GM21447 (cell line): ENCODE measurements around the gene POLR3H.
"Not testable (repeated sequence)": the region's sequence is repeated elsewhere in the genome, so short reads cannot be mapped to it uniquely, and the experiment has no call there.

Experiments
- ATAC-seq: cut with Tn5 transposase; IDR thresholded peaks from one replicate; pipeline ENCODE4 v1.9.1; 2021; ENCODE audit not compliant: unreplicated experiment

The POLR3H gene

GRCh38 chr22:41543854-41544670, at the start of gene POLR3H:
TSS of gene POLR3H (minus strand) at chr22:41544470. CDS start at chr22:41544101, 369 bp downstream.
- ATAC-seq, result peak; percentile 92

- ATAC-seq, result not testable (repeated sequence)
These were observed 49.2 kb upstream of the POLR3H start for GRCh38 chr22:41593336-41593960.

GRCh38 chr22:41589391-41590241, 45.3 kb upstream of the POLR3H start, which contains the start of gene PMM1:
TSS of gene PMM1 (minus strand) at chr22:41589840. CDS start at chr22:41589805, 35 bp downstream.
- ATAC-seq, result peak; percentile 90

GRCh38 chr22:41587347-41587723, 43.1 kb upstream of the POLR3H start:
- no peak for ATAC-seq

- ATAC-seq, result no peak
These were observed 41.6 kb upstream of the POLR3H start for GRCh38 chr22:41585898-41586297.

- no peak for ATAC-seq
These were observed 40.6 kb upstream of the POLR3H start for GRCh38 chr22:41584881-41585280.

- no peak for ATAC-seq
These were observed 38.4 kb upstream of the POLR3H start for GRCh38 chr22:41582694-41583093.

GRCh38 chr22:41579997-41580355, 35.7 kb upstream of the POLR3H start:
- no peak for ATAC-seq

GRCh38 chr22:41579297-41579996, 35.2 kb upstream of the POLR3H start:
- no peak for ATAC-seq

GRCh38 chr22:41578818-41579217, 34.5 kb upstream of the POLR3H start:
- no peak for ATAC-seq

- ATAC-seq, result no peak
These were observed 33.8 kb upstream of the POLR3H start for GRCh38 chr22:41578114-41578513.

- ATAC-seq, result no peak
These were observed 32.6 kb upstream of the POLR3H start for GRCh38 chr22:41576877-41577276.

GRCh38 chr22:41575533-41575932, 31.3 kb upstream of the POLR3H start:
- no peak for ATAC-seq

- ATAC-seq, result no peak
These were observed 30.6 kb upstream of the POLR3H start for GRCh38 chr22:41574847-41575381.

- ATAC-seq, result no peak
These were observed 29.4 kb upstream of the POLR3H start for GRCh38 chr22:41573677-41574076.

GRCh38 chr22:41572305-41572704, 28.0 kb upstream of the POLR3H start:
- not testable (repeated sequence) for ATAC-seq

- no peak for ATAC-seq
These were observed 27.5 kb upstream of the POLR3H start for GRCh38 chr22:41571786-41572185.

- no peak for ATAC-seq
These were observed 26.0 kb upstream of the POLR3H start for GRCh38 chr22:41570221-41570620.

- ATAC-seq, result no peak
These were observed 24.5 kb upstream of the POLR3H start for GRCh38 chr22:41568811-41569210.

- no peak for ATAC-seq
These were observed 23.2 kb upstream of the POLR3H start for GRCh38 chr22:41567512-41567768.
